NCI-H1694 treated with DMSO at 0.1 percent for 48 hours (cell line): ENCODE results near the gene FXYD5.

ENCODE experiments used
- DNase-seq: peaks from one replicate; lab custom pipeline; 2025; lab: John Stamatoyannopoulos, UW

FXYD5 gene

GRCh38 chr19:35155981-35156672 lies 1.6 kb downstream of the FXYD5 start:
- no peak for DNase-seq

- DNase-seq = no peak
Measured at GRCh38 chr19:35156673-35157014, 2.1 kb downstream of the FXYD5 start.

- no peak for DNase-seq
Measured at GRCh38 chr19:35157431-35157830, 2.9 kb downstream of the FXYD5 start.

GRCh38 chr19:35159606-35160005 lies 5.1 kb downstream of the FXYD5 start:
- DNase-seq = no peak

- no peak for DNase-seq
Measured at GRCh38 chr19:35160629-35161433, 6.3 kb downstream of the FXYD5 start.

DNA sequence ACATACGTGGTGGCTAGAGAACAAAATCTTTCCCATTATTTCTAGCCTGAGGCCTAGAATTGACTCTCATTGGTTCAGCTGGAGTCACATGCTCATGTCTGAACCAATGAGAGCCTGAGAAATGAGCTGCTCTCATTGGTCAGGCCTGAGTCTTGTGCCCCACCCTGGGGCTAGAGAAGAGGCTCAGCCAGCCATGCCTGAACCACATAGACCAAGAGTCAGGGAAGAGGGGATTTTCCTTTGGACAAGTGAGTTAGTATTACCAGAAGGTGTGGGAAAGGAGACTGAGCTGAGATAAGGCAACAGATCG lies 6.9 kb downstream of the FXYD5 start:
- no peak for DNase-seq

DNA sequence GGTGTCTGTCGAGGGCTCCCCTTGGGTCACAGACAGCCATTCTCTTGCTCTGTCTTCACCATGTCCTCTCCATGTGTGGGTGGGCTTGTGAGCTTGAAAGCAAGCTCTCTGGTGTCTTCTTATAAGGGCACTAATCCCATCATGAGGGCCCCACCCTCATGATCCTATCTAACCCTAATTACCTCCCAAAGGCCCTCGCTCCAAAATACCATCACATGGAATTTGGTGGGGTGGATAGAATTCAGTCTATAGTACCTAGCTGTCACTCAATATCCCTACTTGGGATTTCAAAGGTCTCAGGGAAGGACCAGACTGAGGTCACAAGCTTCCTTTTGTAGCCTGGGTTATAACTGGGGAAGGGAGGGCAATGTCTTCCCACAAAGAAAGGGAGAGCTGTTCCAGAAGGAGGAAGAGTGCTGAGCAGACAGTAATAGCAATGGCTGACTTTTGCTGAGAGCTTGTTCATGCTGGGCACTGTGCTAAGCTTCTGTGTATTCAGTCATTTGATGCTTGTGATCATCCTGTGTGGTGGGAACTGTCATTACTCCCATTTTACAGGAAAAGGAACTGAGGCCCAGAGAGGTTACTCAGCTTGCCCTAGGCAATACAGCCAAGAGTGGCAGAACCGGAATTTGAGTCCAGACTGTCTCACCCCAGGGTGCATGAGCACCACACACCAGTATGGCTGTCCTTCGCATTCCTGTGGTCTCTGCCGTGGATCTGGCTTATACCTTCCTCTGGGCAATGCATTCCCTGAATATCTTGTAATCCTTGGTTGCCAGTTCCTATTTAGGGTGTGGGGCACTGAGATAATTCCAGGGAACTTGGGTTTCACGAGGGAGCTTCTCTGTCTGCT lies 8.2 kb downstream of the FXYD5 start:
- DNase-seq = no peak

GRCh38 chr19:35164418-35164817 lies 9.9 kb downstream of the FXYD5 start:
- no peak for DNase-seq

- DNase-seq = no peak
Measured at GRCh38 chr19:35165200-35166058, 10.9 kb downstream of the FXYD5 start.

DNA sequence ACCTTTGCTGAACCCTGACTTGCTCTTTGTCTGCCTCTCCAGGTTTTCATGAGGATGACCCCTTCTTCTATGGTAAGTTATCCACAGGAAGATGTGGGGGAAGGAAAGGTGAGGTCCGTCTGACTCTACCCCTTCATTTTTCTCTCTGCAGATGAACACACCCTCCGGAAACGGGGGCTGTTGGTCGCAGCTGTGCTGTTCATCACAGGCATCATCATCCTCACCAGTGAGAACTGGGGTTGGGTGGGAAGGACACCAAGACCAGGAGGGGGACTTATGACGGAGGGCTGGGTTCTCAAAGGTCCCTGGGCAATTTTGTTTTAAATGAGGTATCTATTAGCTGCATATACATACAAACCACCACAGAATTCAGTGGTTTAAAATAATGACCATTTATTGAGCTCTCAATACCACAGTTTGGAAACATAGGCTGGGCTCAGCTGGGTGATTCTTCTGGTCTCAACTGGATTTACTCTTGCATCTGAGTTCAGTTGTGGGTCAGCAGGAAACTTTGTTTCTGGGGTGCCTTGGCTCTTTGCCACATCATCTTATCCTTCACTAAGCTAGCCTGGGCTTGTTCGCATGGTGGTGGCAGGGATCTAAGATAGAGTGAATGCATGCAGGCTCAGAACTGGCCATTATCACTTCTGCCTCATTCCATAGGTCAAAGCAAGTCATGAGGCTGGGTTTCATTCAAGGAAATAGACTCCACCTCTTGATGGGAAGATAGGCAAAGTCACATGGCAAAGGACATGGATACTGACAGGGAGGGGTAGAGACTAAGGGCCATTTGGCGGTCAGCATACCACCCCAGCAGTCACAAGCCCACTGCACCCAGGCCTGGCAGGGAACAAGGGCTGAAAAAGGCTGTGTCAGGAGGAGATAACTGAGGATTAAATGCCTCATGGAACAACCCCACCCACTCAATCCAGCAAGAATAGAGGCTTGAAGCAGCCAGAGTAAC lies 11.8 kb downstream of the FXYD5 start:
- DNase-seq = no peak

DNA sequence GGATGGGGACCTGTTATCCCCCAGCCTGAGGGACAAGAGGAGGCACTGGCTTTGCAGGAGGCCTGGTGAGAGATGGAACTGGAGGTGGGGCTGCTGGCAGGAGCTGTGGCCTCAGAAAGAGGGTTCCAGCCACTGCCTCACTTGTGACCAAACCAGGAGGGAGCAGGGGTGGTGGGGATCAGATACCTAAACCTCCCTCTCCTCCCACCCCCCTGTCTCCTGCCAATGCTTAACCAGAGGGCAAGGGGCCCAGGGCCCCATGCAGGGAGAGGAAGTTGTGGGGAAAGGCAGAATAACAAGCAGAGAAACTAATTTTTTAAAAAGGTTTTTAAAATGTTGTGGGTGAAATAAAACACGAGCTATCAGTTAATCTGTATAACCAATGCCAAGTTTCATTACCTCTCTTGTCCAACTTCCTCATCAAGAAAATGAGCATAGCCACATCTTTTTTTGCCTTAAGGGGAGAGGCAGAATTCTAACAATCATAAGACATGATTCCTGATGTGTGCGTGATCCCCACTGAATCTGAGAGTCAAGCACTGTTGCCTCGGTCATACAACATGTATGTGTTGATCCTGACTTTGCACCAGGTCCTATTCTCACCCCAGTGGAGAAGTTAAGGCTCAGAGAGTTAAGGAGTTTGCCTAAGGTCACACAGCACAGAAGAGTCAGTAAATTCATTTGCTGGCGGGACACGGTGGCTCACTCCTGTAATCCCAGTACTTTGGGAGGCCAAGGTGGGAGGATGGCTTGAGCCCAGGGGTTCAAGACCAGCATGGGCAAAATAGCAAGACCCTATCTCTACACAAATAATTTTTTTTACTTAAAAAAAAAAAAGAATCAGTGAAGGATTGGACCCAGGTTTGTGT lies 12.9 kb downstream of the FXYD5 start:
- DNase-seq = no peak

- DNase-seq = no peak
Measured at GRCh38 chr19:35168196-35168595, 13.7 kb downstream of the FXYD5 start.

GRCh38 chr19:35169221-35169995 lies 14.9 kb downstream of the FXYD5 start:
- DNase-seq = no peak

DNA sequence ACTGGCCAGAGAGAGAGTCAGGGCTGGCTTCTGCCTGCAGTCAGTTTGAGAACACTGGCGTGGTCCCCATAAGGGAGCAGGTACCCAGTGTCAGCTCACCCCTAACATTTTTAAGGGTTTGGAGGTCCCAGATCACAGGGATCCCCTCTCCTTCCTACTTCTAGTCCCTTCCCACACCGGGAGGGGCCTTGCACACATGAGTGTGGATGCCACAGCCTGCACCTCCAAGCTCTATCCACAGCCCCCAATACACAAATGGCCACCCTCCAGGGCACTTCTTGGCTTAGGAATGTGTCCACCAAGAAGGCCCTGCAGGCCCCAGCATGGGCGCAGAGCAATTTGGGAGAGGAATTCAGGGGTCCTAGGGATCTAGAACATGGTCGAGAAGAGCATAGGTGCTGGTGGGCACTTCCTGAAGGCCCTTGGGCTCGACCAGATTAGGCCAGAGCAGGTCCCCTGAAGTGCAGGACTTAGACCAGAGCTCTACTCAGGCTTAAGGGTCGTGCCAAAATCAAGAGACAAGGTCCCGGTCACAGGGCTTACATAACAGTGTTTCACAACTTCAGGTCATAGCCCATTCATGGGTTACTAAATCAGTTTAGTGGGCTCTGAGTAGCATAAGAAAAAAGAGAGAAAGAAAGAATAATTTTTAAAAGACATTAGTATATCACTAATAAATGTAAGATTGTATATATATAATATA lies 16.0 kb downstream of the FXYD5 start:
- no peak for DNase-seq

GRCh38 chr19:35171730-35172129 lies 17.2 kb downstream of the FXYD5 start:
- no peak for DNase-seq

DNA sequence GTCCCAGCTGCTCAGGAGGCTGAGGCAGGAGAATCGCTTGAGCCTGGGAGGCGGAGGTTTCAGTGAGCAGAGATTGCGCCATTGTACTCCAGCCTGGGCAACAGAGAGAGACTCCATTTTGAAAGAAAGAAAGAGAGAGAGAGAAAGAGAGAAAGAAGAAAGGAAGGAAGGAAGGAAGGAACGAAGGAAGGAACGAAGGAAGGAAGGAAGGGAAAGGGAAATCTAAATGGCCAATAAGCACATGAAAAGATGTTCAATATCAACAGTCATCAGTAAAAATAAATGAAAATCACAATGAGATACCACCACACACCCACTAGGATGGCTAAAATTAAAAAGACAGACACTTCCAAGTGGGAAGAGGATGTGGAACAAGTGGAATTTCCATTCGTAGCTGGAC lies 19.7 kb downstream of the FXYD5 start:
- DNase-seq = no peak

DNA sequence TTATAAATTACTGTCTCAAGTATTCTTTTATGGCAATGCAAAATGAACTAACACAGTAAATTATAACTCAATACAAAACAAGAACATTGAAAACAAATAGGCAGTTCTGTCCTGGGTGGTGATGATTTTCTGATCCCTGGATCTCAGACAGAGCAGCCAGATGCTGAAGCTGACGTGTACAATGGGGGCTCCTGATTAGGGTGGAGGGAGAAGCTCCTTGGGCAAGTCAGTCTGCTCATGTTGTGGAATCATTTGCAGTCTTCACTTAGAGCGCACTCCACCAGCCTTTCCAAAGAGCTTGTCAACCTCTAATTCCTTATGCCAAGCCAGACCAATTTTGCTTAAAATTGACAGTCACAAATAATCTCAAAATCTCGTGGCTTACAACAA lies 21.6 kb downstream of the FXYD5 start:
- no peak for DNase-seq
